ENCODE results near the gene RASGRF2.

The RASGRF2 gene

DNA sequence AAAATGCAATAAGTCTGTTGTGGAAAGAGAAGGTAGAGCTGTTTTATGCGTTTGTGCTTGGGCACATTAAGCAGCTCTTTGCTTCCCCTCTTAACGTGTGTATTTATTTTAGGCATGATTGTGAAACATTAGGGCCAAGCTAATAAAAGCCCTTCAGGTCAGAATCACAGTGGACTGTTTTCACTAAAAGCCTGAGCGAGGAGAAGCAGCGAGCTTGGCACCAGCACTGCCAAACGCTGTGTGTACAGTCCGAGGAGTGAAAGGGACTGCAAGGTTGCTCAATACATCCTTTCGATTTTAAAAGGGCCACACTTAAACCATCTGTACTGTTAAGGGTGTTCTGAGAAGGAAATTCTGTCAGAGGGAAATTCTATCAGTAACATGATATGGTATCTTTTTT is 165.8 kb downstream of the RASGRF2 start:
- POLR2A ChIA-PET: no interaction called here
- CTCF ChIA-PET: no interaction called here
- TF ChIP-seq SP1 (IDR thresholded peaks at IDR 0.05): no peak
- TF ChIP-seq NFRKB (IDR thresholded peaks at IDR 0.05): no peak
- no peak for TF ChIP-seq BHLHE40 (IDR thresholded peaks at IDR 0.05; ENCODE audit: borderline replicate concordance)
- no peak for TF ChIP-seq ZNF384 (IDR thresholded peaks at IDR 0.05)
- TF ChIP-seq, protein P1, sequence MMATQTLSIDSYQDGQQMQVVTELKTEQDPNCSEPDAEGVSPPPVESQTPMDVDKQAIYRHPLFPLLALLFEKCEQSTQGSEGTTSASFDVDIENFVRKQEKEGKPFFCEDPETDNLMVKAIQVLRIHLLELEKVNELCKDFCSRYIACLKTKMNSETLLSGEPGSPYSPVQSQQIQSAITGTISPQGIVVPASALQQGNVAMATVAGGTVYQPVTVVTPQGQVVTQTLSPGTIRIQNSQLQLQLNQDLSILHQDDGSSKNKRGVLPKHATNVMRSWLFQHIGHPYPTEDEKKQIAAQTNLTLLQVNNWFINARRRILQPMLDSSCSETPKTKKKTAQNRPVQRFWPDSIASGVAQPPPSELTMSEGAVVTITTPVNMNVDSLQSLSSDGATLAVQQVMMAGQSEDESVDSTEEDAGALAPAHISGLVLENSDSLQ (IDR thresholded peaks at IDR 0.05): no peak
- TF ChIP-seq TARDBP (IDR thresholded peaks at IDR 0.05): no peak
- no peak for TF ChIP-seq FOXA1 (IDR thresholded peaks at IDR 0.05)
- TF ChIP-seq FOXM1 (IDR thresholded peaks at IDR 0.05; ENCODE audit: borderline replicate concordance): no peak
- no peak for TF ChIP-seq LEF1 (IDR thresholded peaks at IDR 0.05; ENCODE audit: borderline replicate concordance)
- no peak for TF ChIP-seq ELF4 (IDR thresholded peaks at IDR 0.05)
- TF ChIP-seq HDGF (IDR thresholded peaks at IDR 0.05; ENCODE audit: borderline replicate concordance): no peak
- no peak for TF ChIP-seq L3MBTL2 (conservative IDR thresholded peaks at IDR 0.05)
- no peak for TF ChIP-seq CTBP1 (IDR thresholded peaks at IDR 0.05; ENCODE audit: borderline replicate concordance)
- no peak for TF ChIP-seq ARNT (IDR thresholded peaks at IDR 0.05)
- no peak for TF ChIP-seq SUZ12 (IDR thresholded peaks at IDR 0.05)
- no peak for DNase-seq (ENCODE audit: extremely low spot score)

DNA sequence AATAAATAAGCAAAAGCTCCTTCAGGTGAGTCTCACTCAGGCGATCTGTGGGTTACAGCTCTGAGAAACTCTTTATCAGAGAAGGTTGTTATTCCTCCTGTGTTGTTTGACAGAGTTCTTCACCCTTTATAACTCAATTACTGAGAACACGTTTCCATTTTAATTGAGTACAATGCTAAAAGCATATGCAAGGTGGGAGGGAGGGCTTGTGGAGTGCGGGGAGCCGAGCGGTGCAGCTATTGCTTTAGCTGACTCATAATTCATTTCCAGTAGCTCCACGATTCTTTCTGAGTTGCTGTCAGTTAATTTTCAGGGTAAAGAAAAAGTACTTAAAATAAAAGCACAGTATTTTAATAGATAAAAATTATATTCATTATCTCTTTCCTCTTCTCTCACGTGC is 168.3 kb downstream of the RASGRF2 start:
- no peak for DNase-seq (ENCODE audit: extremely low spot score)
- TF ChIP-seq SP1 (IDR thresholded peaks at IDR 0.05) (no peak), FOXA1 (IDR thresholded peaks at IDR 0.05) (no peak), BHLHE40 (IDR thresholded peaks at IDR 0.05; ENCODE audit: borderline replicate concordance) (no peak), NFRKB (IDR thresholded peaks at IDR 0.05) (no peak), SUZ12 (IDR thresholded peaks at IDR 0.05) (no peak), L3MBTL2 (conservative IDR thresholded peaks at IDR 0.05) (no peak), CTBP1 (IDR thresholded peaks at IDR 0.05; ENCODE audit: borderline replicate concordance) (no peak), LEF1 (IDR thresholded peaks at IDR 0.05; ENCODE audit: borderline replicate concordance) (no peak), ARNT (IDR thresholded peaks at IDR 0.05) (no peak), ELF4 (IDR thresholded peaks at IDR 0.05) (no peak), HDGF (IDR thresholded peaks at IDR 0.05; ENCODE audit: borderline replicate concordance) (no peak), TARDBP (IDR thresholded peaks at IDR 0.05) (no peak), FOXM1 (IDR thresholded peaks at IDR 0.05; ENCODE audit: borderline replicate concordance) (no peak), ZNF384 (IDR thresholded peaks at IDR 0.05) (no peak), FOXK2 (IDR thresholded peaks at IDR 0.05) (no peak)
- TF ChIP-seq, protein P1 (IDR thresholded peaks at IDR 0.05): no peak
- ChIA-PET CTCF (no interaction called here), POLR2A (no interaction called here)

DNA sequence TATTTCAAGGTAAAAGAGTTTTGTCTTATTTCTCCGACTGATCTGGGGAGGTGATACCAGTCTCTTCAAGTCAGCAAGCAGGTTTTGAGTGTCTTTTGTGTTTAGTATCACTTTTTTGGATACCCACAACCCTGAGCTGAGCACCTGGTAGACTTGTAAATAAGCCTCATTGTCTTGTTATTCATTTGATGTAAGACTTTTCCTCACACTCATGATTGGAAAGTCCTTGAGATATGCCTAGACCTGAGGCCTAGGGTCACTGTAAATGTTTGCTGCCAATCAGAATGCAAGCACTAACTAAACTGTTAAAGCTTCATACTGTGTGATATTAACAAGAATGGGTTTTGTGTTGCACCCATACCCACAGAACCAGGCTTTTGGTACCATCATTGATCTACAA is 172.2 kb downstream of the RASGRF2 start:
- TF ChIP-seq ELF4 (IDR thresholded peaks at IDR 0.05): no peak
- TF ChIP-seq FOXA1 (IDR thresholded peaks at IDR 0.05): no peak
- no peak for TF ChIP-seq NFRKB (IDR thresholded peaks at IDR 0.05)
- TF ChIP-seq SP1 (IDR thresholded peaks at IDR 0.05): no peak
- no peak for TF ChIP-seq L3MBTL2 (conservative IDR thresholded peaks at IDR 0.05)
- no peak for TF ChIP-seq LEF1 (IDR thresholded peaks at IDR 0.05; ENCODE audit: borderline replicate concordance)
- TF ChIP-seq BHLHE40 (IDR thresholded peaks at IDR 0.05; ENCODE audit: borderline replicate concordance): no peak
- TF ChIP-seq HDGF (IDR thresholded peaks at IDR 0.05; ENCODE audit: borderline replicate concordance): no peak
- ChIA-PET CTCF (no interaction called here), POLR2A (no interaction called here)
- no peak for DNase-seq (ENCODE audit: extremely low spot score)

DNA sequence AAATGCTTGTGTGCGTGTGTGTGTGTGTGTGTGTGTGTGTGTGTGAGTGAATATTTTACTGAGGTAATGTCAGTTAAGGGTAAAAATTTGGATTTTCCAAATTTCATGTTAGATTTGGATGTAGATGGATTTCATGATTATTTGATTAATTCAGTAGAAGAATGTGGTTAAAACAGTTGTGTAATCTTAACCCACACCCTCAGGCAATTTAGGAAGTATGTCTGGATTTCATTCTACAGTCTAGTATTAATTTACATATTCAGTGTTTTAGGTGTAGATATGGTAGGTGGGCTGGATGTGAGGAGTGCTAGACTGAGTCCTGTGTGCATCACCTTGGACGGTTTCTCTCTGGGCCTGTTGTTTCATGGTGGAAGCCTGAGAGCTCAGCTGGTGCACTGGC is 173.9 kb downstream of the RASGRF2 start:
- CTCF ChIA-PET: no interaction called here
- TF ChIP-seq FOXA1 (IDR thresholded peaks at IDR 0.05): no peak
- TF ChIP-seq L3MBTL2 (conservative IDR thresholded peaks at IDR 0.05): no peak
- TF ChIP-seq SUZ12 (IDR thresholded peaks at IDR 0.05): no peak
- TF ChIP-seq NFRKB (IDR thresholded peaks at IDR 0.05): no peak
- TF ChIP-seq ARNT (IDR thresholded peaks at IDR 0.05): no peak
- no peak for TF ChIP-seq BHLHE40 (IDR thresholded peaks at IDR 0.05; ENCODE audit: borderline replicate concordance)
- no peak for TF ChIP-seq LEF1 (IDR thresholded peaks at IDR 0.05; ENCODE audit: borderline replicate concordance)
- no peak for TF ChIP-seq ELF4 (IDR thresholded peaks at IDR 0.05)
- TF ChIP-seq FOXM1 (IDR thresholded peaks at IDR 0.05; ENCODE audit: borderline replicate concordance): no peak
- no peak for TF ChIP-seq HDGF (IDR thresholded peaks at IDR 0.05; ENCODE audit: borderline replicate concordance)
- TF ChIP-seq CTBP1 (IDR thresholded peaks at IDR 0.05; ENCODE audit: borderline replicate concordance): no peak
- no peak for TF ChIP-seq ZNF384 (IDR thresholded peaks at IDR 0.05)
- TF ChIP-seq FOXK2 (IDR thresholded peaks at IDR 0.05): no peak
- no peak for TF ChIP-seq SP1 (IDR thresholded peaks at IDR 0.05)
- TF ChIP-seq, protein P1 (IDR thresholded peaks at IDR 0.05): no peak
- TF ChIP-seq TARDBP (IDR thresholded peaks at IDR 0.05): no peak
- POLR2A ChIA-PET: no interaction called here
- no peak for DNase-seq (ENCODE audit: extremely low spot score)

DNA sequence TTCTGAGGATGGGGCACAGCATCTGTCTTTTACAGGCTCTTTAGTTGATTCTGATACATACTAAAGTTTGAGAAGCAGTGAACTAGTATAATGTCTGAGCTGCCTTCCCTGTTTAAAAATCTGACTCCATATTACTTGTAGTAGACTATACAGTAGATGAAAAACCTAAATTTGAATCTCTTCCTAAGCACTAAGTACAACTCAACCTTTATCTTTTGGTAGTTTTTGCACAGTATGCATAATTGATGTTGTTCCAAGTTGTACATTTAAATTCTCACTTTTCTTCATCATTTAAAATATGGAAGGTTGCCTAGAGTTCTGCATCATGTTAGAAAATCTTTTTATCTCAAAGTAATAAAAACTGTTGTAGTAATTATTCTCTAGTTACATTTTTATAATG is 174.4 kb downstream of the RASGRF2 start:
- CTCF ChIA-PET: no interaction called here
- TF ChIP-seq TARDBP (IDR thresholded peaks at IDR 0.05) (no peak), HDGF (IDR thresholded peaks at IDR 0.05; ENCODE audit: borderline replicate concordance) (no peak), FOXA1 (IDR thresholded peaks at IDR 0.05) (no peak), SP1 (IDR thresholded peaks at IDR 0.05) (no peak), FOXM1 (IDR thresholded peaks at IDR 0.05; ENCODE audit: borderline replicate concordance) (no peak), LEF1 (IDR thresholded peaks at IDR 0.05; ENCODE audit: borderline replicate concordance) (no peak), ELF4 (IDR thresholded peaks at IDR 0.05) (no peak), FOXK2 (IDR thresholded peaks at IDR 0.05) (no peak), BHLHE40 (IDR thresholded peaks at IDR 0.05; ENCODE audit: borderline replicate concordance) (no peak), L3MBTL2 (conservative IDR thresholded peaks at IDR 0.05) (no peak), CTBP1 (IDR thresholded peaks at IDR 0.05; ENCODE audit: borderline replicate concordance) (no peak), SUZ12 (IDR thresholded peaks at IDR 0.05) (no peak), ZNF384 (IDR thresholded peaks at IDR 0.05) (no peak), ARNT (IDR thresholded peaks at IDR 0.05) (no peak), NFRKB (IDR thresholded peaks at IDR 0.05) (no peak)
- TF ChIP-seq, protein P1 (IDR thresholded peaks at IDR 0.05): no peak
- DNase-seq (ENCODE audit: extremely low spot score): no peak
- POLR2A ChIA-PET: no interaction called here

Measured in HEK293T (cell line).